H1 (cell line): Measurements from ENCODE around the gene CCDC12.

Experiments
- EP300 ChIP-seq, 2 experiments: IDR thresholded peaks; 1 replicate in 1 of 2; 2 replicates in 1 of 2; pipeline ENCODE4 v1.6.1; 2011 to 2012; ENCODE audit warnings: low read depth in 2 of 2, low read length in 2 of 2, mild to moderate bottlenecking in 2 of 2, borderline replicate concordance in 1 of 2, inconsistent platforms in 1 of 2, moderate library complexity in 1 of 2
- EZH2 ChIP-seq: fragments of 200-600 bp; sonication (generic); IDR thresholded peaks from 2 replicates; pipeline ENCODE4 v1.7.1; 2012; ENCODE audit warnings: low read depth, mild to moderate bottlenecking, moderate library complexity, low read length, inconsistent platforms; ENCODE audit not compliant: severe bottlenecking
- JUND ChIP-seq: IDR thresholded peaks from 2 replicates; pipeline ENCODE4 v1.6.1; 2011; ENCODE audit warnings: mild to moderate bottlenecking, improper control_type of control experiment, low read length
- RXRA ChIP-seq: IDR thresholded peaks from 2 replicates; pipeline ENCODE4 v1.6.1; 2011; ENCODE audit warnings: low read depth, mild to moderate bottlenecking, low read length, moderate library complexity; ENCODE audit not compliant: insufficient read depth
- SIN3A ChIP-seq, 2 experiments: IDR thresholded peaks in 1 of 2; conservative IDR thresholded peaks in 1 of 2; 2 replicates each; pipeline ENCODE4 v1.6.1; 2011 to 2012; ENCODE audit warnings: low read length in 2 of 2, improper control_type of control experiment in 1 of 2, low read depth in 1 of 2, mild to moderate bottlenecking in 1 of 2
- SP4 ChIP-seq: IDR thresholded peaks from 2 replicates; pipeline ENCODE4 v1.6.1; 2012; ENCODE audit warnings: low read length, inconsistent platforms

DNA sequence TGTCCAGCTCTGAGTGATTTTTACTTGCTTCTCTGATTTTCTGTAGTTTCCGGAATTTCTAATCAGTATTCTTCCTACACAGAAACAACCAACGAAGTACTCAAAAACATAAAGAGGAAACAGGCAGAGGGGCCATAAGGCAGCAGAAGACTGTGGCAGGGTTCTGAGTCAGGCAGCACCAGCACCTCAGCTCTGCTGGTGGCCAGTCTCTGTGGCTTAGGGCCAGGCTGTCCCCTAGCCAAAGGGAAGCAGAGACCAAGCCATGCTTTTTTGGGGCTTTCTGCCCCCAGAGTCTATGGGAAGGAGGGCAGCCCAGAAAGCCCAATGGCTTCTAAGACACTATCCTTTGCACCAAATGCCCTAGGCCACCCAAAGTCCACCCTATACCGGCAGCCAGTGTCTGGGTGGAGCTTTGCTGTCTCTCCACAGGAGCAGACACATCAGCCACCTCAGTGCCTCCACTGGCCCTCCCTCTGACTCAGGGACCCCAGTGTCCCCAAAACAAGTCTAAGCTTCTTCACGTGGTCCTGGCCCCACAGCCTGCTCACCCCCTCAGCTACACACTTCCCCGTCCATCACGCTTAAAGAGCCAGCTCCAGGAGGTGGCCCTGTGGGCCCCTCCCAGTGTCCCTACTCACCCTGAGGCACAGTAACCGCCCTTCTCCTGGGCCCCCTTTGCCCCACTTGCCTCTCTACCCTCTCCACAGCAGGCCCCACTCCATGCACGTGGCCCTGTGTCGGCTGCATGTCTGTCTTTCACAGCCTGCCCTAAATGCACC lies 46.2 kb downstream of the CCDC12 start:
- TF ChIP-seq JUND (no peak), EP300 (IDR thresholded peaks at IDR 0.05; ENCODE audit: borderline replicate concordance in 1 of 2, low read depth in 2 of 2, low read length in 2 of 2) (no peak), SP4 (no peak), SIN3A (conservative IDR thresholded peaks at IDR 0.05 in 1 of 2, IDR thresholded peaks at IDR 0.05 in 1 of 2; ENCODE audit: low read depth in 1 of 2, low read length in 2 of 2) (no peak), EZH2 (no peak), RXRA (no peak)
